A673 (cell line): ENCODE measurements around the gene PCDHAC2. TPM values are rescaled to one million over a fixed set of nuclear protein-coding genes. Genes with fewer than 3 reads are reported as not detected.

ENCODE experiments used
- BruUV-seq: library from RNA; stranded (reverse); fragments of 400-500 nt; replicated peaks from 2 replicates; lab custom pipeline; 2021; lab: Mats Ljungman, UMichigan
- CTCF ChIA-PET: fragments of 300-600 bp; sonication (Branson Sonifier 250); formaldehyde crosslinking; loops from one replicate; lab custom pipeline; 2022; ENCODE audit warnings: antibody characterized with exemption; lab: Charles Lee
- POLR2A ChIA-PET: fragments of 300-600 bp; sonication (Branson Sonifier 250); formaldehyde crosslinking; loops from one replicate; lab custom pipeline; 2022; ENCODE audit warnings: antibody characterized with exemption; ENCODE audit not compliant: low non-redundant PET; lab: Charles Lee
- DNase-seq: peaks from one replicate; pipeline ENCODE4 v3.0.0-alpha.2; 2015; ENCODE audit warnings: low spot score
- H3K27ac ChIP-seq: fragments of 200-600 bp; sonication (generic); 2 replicates; pipeline ENCODE4 v1.5.1; 2016; ENCODE audit warnings: mixed run types, low read depth, mild to moderate bottlenecking, mixed read lengths, antibody characterized with exemption, low read length; ENCODE audit not compliant: poor library complexity, severe bottlenecking
- H3K27me3 ChIP-seq: fragments of 200-600 bp; sonication (generic); replicated peaks from 2 replicates; pipeline ENCODE4 v1.6.1; 2017; ENCODE audit warnings: mixed run types, low read depth, mild to moderate bottlenecking, mixed read lengths, antibody characterized with exemption, low read length; ENCODE audit not compliant: insufficient read depth, poor library complexity
- H3K36me3 ChIP-seq: fragments of 200-600 bp; sonication (generic); 2 replicates; pipeline ENCODE4 v1.6.1; 2016; ENCODE audit warnings: mixed run types, mild to moderate bottlenecking, mixed read lengths, antibody characterized with exemption, low read length; ENCODE audit not compliant: insufficient read depth, poor library complexity, severe bottlenecking
- H3K4me1 ChIP-seq: fragments of 200-600 bp; sonication (generic); 2 replicates; pipeline ENCODE4 v1.6.1; 2017; ENCODE audit warnings: mixed run types, mild to moderate bottlenecking, mixed read lengths, antibody characterized with exemption, low read length; ENCODE audit not compliant: insufficient read depth, poor library complexity, severe bottlenecking
- H3K4me3 ChIP-seq: fragments of 200-600 bp; sonication (generic); 2 replicates; pipeline ENCODE4 v1.5.1; 2016; ENCODE audit warnings: low read depth, mixed run types, mild to moderate bottlenecking, mixed read lengths, low read length; ENCODE audit not compliant: poor library complexity, severe bottlenecking
- H3K9me3 ChIP-seq: fragments of 200-600 bp; sonication (generic); 2 replicates; pipeline ENCODE4 v1.6.1; 2016; ENCODE audit warnings: mixed run types, low read depth, mild to moderate bottlenecking, mixed read lengths, antibody characterized with exemption, low read length; ENCODE audit not compliant: poor library complexity, severe bottlenecking
- CTCF ChIP-seq: fragments of 300-800, 200-600 bp; sonication (generic); conservative IDR thresholded peaks from 2 replicates; pipeline ENCODE4 v1.5.1; 2017; ENCODE audit warnings: low read depth, mild to moderate bottlenecking, antibody characterized with exemption, low read length, moderate library complexity, mixed read lengths
- EZH2 ChIP-seq: fragments of 200-600 bp; sonication (generic); IDR thresholded peaks from 2 replicates; pipeline ENCODE4 v1.6.1; 2017; ENCODE audit warnings: borderline replicate concordance, low read depth, mild to moderate bottlenecking, mixed read lengths, antibody characterized with exemption, low read length; ENCODE audit not compliant: poor library complexity, severe bottlenecking
- intact Hi-C: fragments of 100-400 bp; cut with micrococcal nuclease; formaldehyde crosslinking; loops from one replicate; pipeline ENCODE4 v1.10.0; 2022; ENCODE audit not compliant: unreplicated experiment
- total RNA-seq: library from RNA; stranded (reverse); gene quantifications from 2 replicates; pipeline ENCODE4 v1.2.3, GENCODE V29; 2021

PCDHAC2 gene
- total RNA-seq, 1 experiment from 2014 or later = 6.8 TPM

DNA sequence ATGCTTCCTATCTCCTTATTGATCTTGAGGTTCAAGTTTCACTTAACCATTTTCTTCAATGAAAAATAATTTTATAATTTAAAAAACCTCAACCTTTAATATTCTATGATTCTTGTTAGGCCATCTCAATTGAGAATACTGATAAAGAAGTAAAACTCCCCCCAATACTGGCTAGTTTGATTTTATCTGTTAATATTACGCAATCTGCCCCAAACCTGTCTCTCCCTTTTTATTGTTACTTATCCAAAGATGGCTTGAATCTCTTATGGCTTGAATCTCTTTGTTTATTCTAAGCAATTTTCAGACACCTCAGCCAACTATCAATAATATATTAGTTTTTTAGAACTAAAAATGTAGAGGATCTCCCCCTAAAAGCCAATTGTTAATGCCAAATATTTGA is 4.1 kb upstream of the PCDHAC2 start:
- no peaks in the 10 kb centered on the region for H3K9me3 ChIP-seq
- ChIA-PET POLR2A (no interaction called here), CTCF (no interaction called here)
- H3K27me3 ChIP-seq = no peaks in the 10 kb centered on the region
- no peak overlapping the region for H3K4me3 ChIP-seq
- no peak overlapping the region for H3K27ac ChIP-seq
- intact Hi-C loops = no loop called here
- H3K36me3 ChIP-seq = no peaks in the 10 kb centered on the region
- no peak for DNase-seq
- no TSS peak for BruUV-seq
- H3K4me1 ChIP-seq = peaks cover 26% of the 10 kb centered on the region
- no peak for TF ChIP-seq EZH2
- no peak for TF ChIP-seq CTCF

DNA sequence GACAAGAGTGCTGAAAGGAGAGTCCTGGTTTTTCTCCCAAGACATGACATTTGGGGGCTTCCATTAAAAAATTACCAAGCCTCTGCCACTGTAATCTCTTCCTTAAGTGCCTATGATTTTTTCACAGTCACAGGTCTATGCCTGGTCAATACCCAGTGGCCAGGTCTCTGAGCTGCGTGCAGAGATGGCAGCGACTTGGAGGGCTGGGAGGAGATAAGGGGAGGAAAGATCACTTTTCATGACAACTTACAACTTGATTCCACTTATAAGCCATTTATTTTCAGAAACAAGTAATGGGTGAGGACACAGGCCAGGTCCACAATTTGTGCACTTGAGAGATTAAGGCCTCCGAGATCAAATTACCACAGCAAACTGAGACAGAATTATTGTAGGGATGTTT is 1.9 kb upstream of the PCDHAC2 start:
- no TSS peak for BruUV-seq
- CTCF ChIA-PET = no interaction called here
- H3K36me3 ChIP-seq = no peaks in the 10 kb centered on the region
- no peak overlapping the region for H3K27ac ChIP-seq
- no peak for DNase-seq
- H3K27me3 ChIP-seq = no peaks in the 10 kb centered on the region
- H3K4me1 ChIP-seq = peaks cover 34% of the 10 kb centered on the region
- TF ChIP-seq CTCF (no peak), EZH2 (no peak)
- no peaks in the 10 kb centered on the region for H3K9me3 ChIP-seq
- intact Hi-C loops = no loop called here
- POLR2A ChIA-PET = no interaction called here
- no peak overlapping the region for H3K4me3 ChIP-seq

- no TSS peak for BruUV-seq
- Histone ChIP-seq H3K4me3 (peak overlapping the region; percentile 68), H3K9me3 (no peaks in the 10 kb centered on the region), H3K36me3 (no peaks in the 10 kb centered on the region), H3K27ac (peak overlapping the region; percentile 71), H3K4me1 (peaks cover 48% of the 10 kb centered on the region), H3K27me3 (no peaks in the 10 kb centered on the region)
- POLR2A ChIA-PET = interaction anchor here (0.6 kb wide), 1 partner anchor 880 kb away, joined by 10 read pairs; no protein-coding TSS in a partner anchor
- DNase-seq = no peak
- TF ChIP-seq CTCF (no peak), EZH2 (no peak)
- CTCF ChIA-PET = interaction anchor here (1.1 kb wide), 2 partner anchors 27 to 75 kb away, joined by 3 to 4 read pairs; no protein-coding TSS in a partner anchor
- intact Hi-C loops = loop anchor here (5.0 kb wide), 1 partner anchor 36 kb away; no protein-coding TSS in a partner anchor
These were observed 377 bp upstream of the PCDHAC2 start for GRCh38 chr5:140965905-140966292.
